Measurements from ENCODE around the gene RIN2.

RIN2 gene

GRCh38 chr20:19782669-19783068 lies 24.6 kb downstream of the RIN2 start:
- H3K27ac ChIP-seq, result no peak overlapping the region
- no peaks in the 10 kb centered on the region for H3K36me3 ChIP-seq (ENCODE audit: control insufficient read depth, insufficient read depth, low read length)
- no peak overlapping the region for H3K4me2 ChIP-seq (ENCODE audit: low read length)
- peaks cover 19% of the 10 kb centered on the region for H3K4me1 ChIP-seq
- no peaks in the 10 kb centered on the region for H3K9me3 ChIP-seq (ENCODE audit: control insufficient read depth, low read length)
- no peak overlapping the region for H3K9ac ChIP-seq
- no peak overlapping the region for H3K4me3 ChIP-seq (ENCODE audit: low read depth, low read length)
- no peak for TF ChIP-seq CTCF (IDR thresholded peaks at IDR 0.05)
- no peak overlapping the region for H2AFZ ChIP-seq
- no peaks in the 10 kb centered on the region for H3K79me2 ChIP-seq
- H3K27me3 ChIP-seq (ENCODE audit: control insufficient read depth, insufficient read depth, low read length), result no peaks in the 10 kb centered on the region

- no peak overlapping the region for H2AFZ ChIP-seq
- H3K4me1 ChIP-seq, result peaks cover 15% of the 10 kb centered on the region
- no peaks in the 10 kb centered on the region for H3K9me3 ChIP-seq (ENCODE audit: control insufficient read depth, low read length)
- H3K27me3 ChIP-seq (ENCODE audit: control insufficient read depth, insufficient read depth, low read length), result no peaks in the 10 kb centered on the region
- TF ChIP-seq CTCF (IDR thresholded peaks at IDR 0.05), result no peak
- no peaks in the 10 kb centered on the region for H3K36me3 ChIP-seq (ENCODE audit: control insufficient read depth, insufficient read depth, low read length)
- peak overlapping the region; percentile 3 for H3K27ac ChIP-seq
- no peaks in the 10 kb centered on the region for H3K79me2 ChIP-seq
- H3K9ac ChIP-seq, result no peak overlapping the region
- peak overlapping the region; percentile 38 for H3K4me3 ChIP-seq (ENCODE audit: low read depth, low read length)
- H3K4me2 ChIP-seq (ENCODE audit: low read length), result peak overlapping the region; percentile 47
Measured at GRCh38 chr20:19783966-19784401, 25.9 kb downstream of the RIN2 start.

GRCh38 chr20:19784511-19785172 lies 26.6 kb downstream of the RIN2 start:
- Histone ChIP-seq H3K27ac (peak overlapping the region; percentile 25), H3K9ac (no peak overlapping the region), H3K27me3 (ENCODE audit: control insufficient read depth, insufficient read depth, low read length) (no peaks in the 10 kb centered on the region), H3K4me3 (ENCODE audit: low read depth, low read length) (peak overlapping the region; percentile 38), H2AFZ (peak overlapping the region; percentile 38), H3K9me3 (ENCODE audit: control insufficient read depth, low read length) (no peaks in the 10 kb centered on the region), H3K4me2 (ENCODE audit: low read length) (peak overlapping the region; percentile 47), H3K79me2 (peaks cover 2% of the 10 kb centered on the region), H3K36me3 (ENCODE audit: control insufficient read depth, insufficient read depth, low read length) (no peaks in the 10 kb centered on the region), H3K4me1 (peaks cover 15% of the 10 kb centered on the region)
- peak; percentile 78 for TF ChIP-seq CTCF (IDR thresholded peaks at IDR 0.05)

- peaks cover 6% of the 10 kb centered on the region for H3K79me2 ChIP-seq
- H2AFZ ChIP-seq, result peak overlapping the region; percentile 38
- H3K9ac ChIP-seq, result no peak overlapping the region
- TF ChIP-seq CTCF (IDR thresholded peaks at IDR 0.05), result no peak
- H3K4me3 ChIP-seq (ENCODE audit: low read depth, low read length), result peak overlapping the region; percentile 38
- peaks cover 15% of the 10 kb centered on the region for H3K4me1 ChIP-seq
- H3K36me3 ChIP-seq (ENCODE audit: control insufficient read depth, insufficient read depth, low read length), result no peaks in the 10 kb centered on the region
- H3K9me3 ChIP-seq (ENCODE audit: control insufficient read depth, low read length), result no peaks in the 10 kb centered on the region
- H3K27me3 ChIP-seq (ENCODE audit: control insufficient read depth, insufficient read depth, low read length), result no peaks in the 10 kb centered on the region
- no peak overlapping the region for H3K27ac ChIP-seq
- peak overlapping the region; percentile 47 for H3K4me2 ChIP-seq (ENCODE audit: low read length)
Measured at GRCh38 chr20:19785173-19785982, 27.3 kb downstream of the RIN2 start.
